Upper lobe of left lung (tissue), 6 donors: ENCODE results near the gene TOMM40L. TPM values are rescaled to one million over a fixed set of nuclear protein-coding genes. Genes with fewer than 3 reads are reported as not detected.
A peak's percentile ranks its signal among the peaks of the same experiment; 100 is the strongest.

ENCODE experiments used
- ATAC-seq, 2 donors: fragments of 200-7000 bp; cut with Tn5 transposase; one replicate each; pipeline ENCODE4 v1.9.1; 2022; ENCODE audit warnings: mild to moderate bottlenecking in 2 of 2, moderate library complexity in 2 of 2; ENCODE audit not compliant: low FRiP score in 2 of 2
- DNase-seq, 2 donors: peaks; one replicate each; pipeline ENCODE4 v3.0.0-alpha.2; 2019 to 2020
- H3K27ac ChIP-seq, 4 donors: fragments of 200-600 bp; sonication (generic); one replicate each; pipeline ENCODE4 v1.5.1; 2016 to 2019
- H3K27me3 ChIP-seq, 4 donors: fragments of 200-600 bp; sonication (generic); one replicate each; pipeline ENCODE4 v1.5.1; 2017 to 2019
- H3K36me3 ChIP-seq, 4 donors: fragments of 200-600 bp; sonication (generic); one replicate each; pipeline ENCODE4 v1.5.1; 2016 to 2019
- H3K4me1 ChIP-seq, 4 donors: fragments of 200-600 bp; sonication (generic); one replicate each; pipeline ENCODE4 v1.5.1; 2018 to 2019
- H3K4me3 ChIP-seq, 4 donors: fragments of 200-600 bp; sonication (generic); one replicate each; pipeline ENCODE4 v1.5.1; 2017 to 2019; ENCODE audit warnings: mild to moderate bottlenecking in 2 of 4, moderate library complexity in 1 of 4
- H3K9me3 ChIP-seq, 4 donors: fragments of 200-600 bp; sonication (generic); one replicate each; pipeline ENCODE4 v1.5.1; 2018 to 2019
- EP300 ChIP-seq, 4 donors: sonication (generic); formaldehyde crosslinking; IDR thresholded peaks; one replicate each; pipeline ENCODE4 v1.5.1; 2017; ENCODE audit warnings: antibody characterized with exemption in 4 of 4, control low read depth in 2 of 4
- POLR2A ChIP-seq, 4 donors: fragments of 450-650 bp; IDR thresholded peaks; one replicate each; pipeline ENCODE4 v1.5.1; 2016 to 2017; ENCODE audit warnings: antibody characterized with exemption in 4 of 4, mild to moderate bottlenecking in 2 of 4
- POLR2AphosphoS5 ChIP-seq, 2 donors: sonication (generic); formaldehyde crosslinking; IDR thresholded peaks; one replicate each; pipeline ENCODE4 v1.5.1; 2017; ENCODE audit warnings: antibody characterized with exemption in 2 of 2
- WGBS, 2 donors: methylation state at CpG; one replicate each; pipeline ENCODE4 v1.1.5; 2017 to 2018; 5-methylcytosine and 5-hydroxymethylcytosine counted together
- total RNA-seq, 6 donors: library from RNA; depleted of rRNA in 4 of 6; stranded (reverse); fragments of >200 nt in 4 of 6; gene quantifications; one replicate each; pipeline versions ENCODE4 v1.1.0 to v1.2.1, GENCODE V29; 2016 to 2021
- TF ChIP-seq, protein P1 (sequence below), 6 experiments: fragments of 450-650 bp in 4 of 6; fragments of 200-600 bp in 2 of 6; sonication (generic) in 2 of 6; IDR thresholded peaks; one replicate each; pipeline ENCODE4 v1.5.1; 2016 to 2019; ENCODE audit warnings: antibody characterized with exemption in 6 of 6
- donor health status: DM: no; HTN: no; CAD: no; lungs with moderate emphysema.
- donor health status: DM: no; HTN: yes; CAD: no; lungs with severe emphysema.

Gene TOMM40L
- total RNA-seq, 6 donors from 2014 or later, result 3.1 to 14.4 (median 9.9) TPM

DNA sequence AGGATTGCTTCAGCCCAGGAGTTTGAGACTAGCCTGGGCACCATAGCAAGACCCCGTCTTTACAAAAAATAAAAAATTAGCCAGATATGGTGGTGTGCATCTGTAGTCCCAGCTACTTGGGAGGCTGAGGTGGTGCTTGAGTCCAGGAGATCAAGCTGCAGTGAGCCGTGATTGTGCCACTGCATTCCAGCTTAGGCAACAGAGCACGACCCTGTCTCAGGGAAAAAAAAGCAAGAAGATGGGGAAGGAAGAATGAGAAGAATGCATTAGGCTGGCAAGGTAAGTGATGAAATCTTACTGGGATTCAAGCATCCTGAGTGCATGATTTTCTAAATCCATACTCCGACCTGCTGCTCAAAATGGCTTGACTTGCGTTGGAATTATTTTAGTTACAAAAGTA is 39.4 kb downstream of the TOMM40L start:
- Histone ChIP-seq H3K4me1 (peaks cover 0 to 4% (median 0%) of the 10 kb centered on the region in 4 donors), H3K4me3 (no peak overlapping the region), H3K27me3 (no peaks in the 10 kb centered on the region), H3K36me3 (no peaks in the 10 kb centered on the region), H3K27ac (no peak overlapping the region), H3K9me3 (no peaks in the 10 kb centered on the region)
- DNase-seq (no peak), ATAC-seq (no peak)
- TF ChIP-seq POLR2AphosphoS5 (IDR thresholded peaks at IDR 0.05) (no peak), EP300 (IDR thresholded peaks at IDR 0.05) (no peak), POLR2A (IDR thresholded peaks at IDR 0.05) (no peak)
- TF ChIP-seq, protein P1, sequence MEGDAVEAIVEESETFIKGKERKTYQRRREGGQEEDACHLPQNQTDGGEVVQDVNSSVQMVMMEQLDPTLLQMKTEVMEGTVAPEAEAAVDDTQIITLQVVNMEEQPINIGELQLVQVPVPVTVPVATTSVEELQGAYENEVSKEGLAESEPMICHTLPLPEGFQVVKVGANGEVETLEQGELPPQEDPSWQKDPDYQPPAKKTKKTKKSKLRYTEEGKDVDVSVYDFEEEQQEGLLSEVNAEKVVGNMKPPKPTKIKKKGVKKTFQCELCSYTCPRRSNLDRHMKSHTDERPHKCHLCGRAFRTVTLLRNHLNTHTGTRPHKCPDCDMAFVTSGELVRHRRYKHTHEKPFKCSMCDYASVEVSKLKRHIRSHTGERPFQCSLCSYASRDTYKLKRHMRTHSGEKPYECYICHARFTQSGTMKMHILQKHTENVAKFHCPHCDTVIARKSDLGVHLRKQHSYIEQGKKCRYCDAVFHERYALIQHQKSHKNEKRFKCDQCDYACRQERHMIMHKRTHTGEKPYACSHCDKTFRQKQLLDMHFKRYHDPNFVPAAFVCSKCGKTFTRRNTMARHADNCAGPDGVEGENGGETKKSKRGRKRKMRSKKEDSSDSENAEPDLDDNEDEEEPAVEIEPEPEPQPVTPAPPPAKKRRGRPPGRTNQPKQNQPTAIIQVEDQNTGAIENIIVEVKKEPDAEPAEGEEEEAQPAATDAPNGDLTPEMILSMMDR (IDR thresholded peaks at IDR 0.05), result no peak
- WGBS, 2 donors, result 76 to 82% methylated on average over 5 of the region's 5 CpGs

DNA sequence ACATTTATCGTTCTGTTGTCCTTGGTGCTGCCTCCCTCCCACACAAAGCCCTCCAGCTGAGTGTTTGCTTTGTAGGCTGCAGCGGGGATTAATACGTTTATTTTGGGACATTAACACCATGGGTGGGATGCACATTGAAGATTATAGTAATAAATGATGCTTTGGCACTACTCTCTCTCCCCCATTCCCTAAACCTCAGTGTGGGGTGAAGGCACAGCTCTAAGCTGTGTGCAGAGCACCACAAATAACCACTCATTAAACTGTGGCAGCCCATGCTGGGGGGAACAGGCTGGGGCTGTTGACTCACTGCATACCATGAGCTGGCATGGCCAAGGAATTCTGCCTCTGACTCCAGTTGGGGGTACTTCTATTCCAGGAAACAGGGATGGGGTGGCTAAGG is 40.3 kb downstream of the TOMM40L start:
- Histone ChIP-seq H3K9me3 (no peaks in the 10 kb centered on the region), H3K4me3 (no peak overlapping the region), H3K27me3 (no peaks in the 10 kb centered on the region), H3K36me3 (no peaks in the 10 kb centered on the region), H3K4me1 (peaks cover 0 to 4% (median 0%) of the 10 kb centered on the region in 4 donors), H3K27ac (no peak overlapping the region)
- no peak for DNase-seq
- ATAC-seq, result no peak
- TF ChIP-seq, protein P1 (IDR thresholded peaks at IDR 0.05), result no peak
- TF ChIP-seq EP300 (IDR thresholded peaks at IDR 0.05), result no peak
- no peak for TF ChIP-seq POLR2AphosphoS5 (IDR thresholded peaks at IDR 0.05)
- TF ChIP-seq POLR2A (IDR thresholded peaks at IDR 0.05), result no peak
- WGBS, 2 donors, result 56 to 77% methylated on average over 3 of the region's 3 CpGs

DNA sequence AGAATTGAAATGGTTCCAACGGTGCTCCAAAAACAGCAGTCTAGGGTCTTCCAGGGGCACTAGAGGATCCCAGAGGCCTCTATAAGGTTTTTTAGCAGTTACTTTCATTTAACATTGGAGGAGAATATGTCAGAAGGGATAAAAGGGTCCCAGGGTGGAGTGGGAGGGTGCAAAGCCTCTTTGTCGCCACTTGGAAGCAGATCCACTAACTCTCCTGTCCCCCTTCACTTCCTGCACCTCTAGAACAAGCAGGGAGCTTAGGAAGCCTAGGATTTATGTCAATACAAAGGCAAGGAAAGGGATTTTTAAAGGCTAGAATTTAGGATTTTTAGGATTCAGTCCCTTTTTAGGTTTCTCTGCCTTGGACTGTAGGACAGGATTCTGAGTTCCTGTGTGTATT is 41.0 kb downstream of the TOMM40L start:
- 75 to 95% methylated on average over 2 of the region's 2 CpGs for WGBS, 2 donors
- Histone ChIP-seq H3K4me3 (no peak overlapping the region), H3K36me3 (no peaks in the 10 kb centered on the region), H3K4me1 (peaks cover 0 to under 1% (median 0%) of the 10 kb centered on the region in 4 donors), H3K27me3 (no peaks in the 10 kb centered on the region), H3K27ac (no peak overlapping the region), H3K9me3 (no peaks in the 10 kb centered on the region)
- DNase-seq, result no peak
- ATAC-seq, result no peak
- TF ChIP-seq POLR2A (IDR thresholded peaks at IDR 0.05) (no peak), POLR2AphosphoS5 (IDR thresholded peaks at IDR 0.05) (no peak), EP300 (IDR thresholded peaks at IDR 0.05) (no peak)
- TF ChIP-seq, protein P1 (IDR thresholded peaks at IDR 0.05), result no peak

DNA sequence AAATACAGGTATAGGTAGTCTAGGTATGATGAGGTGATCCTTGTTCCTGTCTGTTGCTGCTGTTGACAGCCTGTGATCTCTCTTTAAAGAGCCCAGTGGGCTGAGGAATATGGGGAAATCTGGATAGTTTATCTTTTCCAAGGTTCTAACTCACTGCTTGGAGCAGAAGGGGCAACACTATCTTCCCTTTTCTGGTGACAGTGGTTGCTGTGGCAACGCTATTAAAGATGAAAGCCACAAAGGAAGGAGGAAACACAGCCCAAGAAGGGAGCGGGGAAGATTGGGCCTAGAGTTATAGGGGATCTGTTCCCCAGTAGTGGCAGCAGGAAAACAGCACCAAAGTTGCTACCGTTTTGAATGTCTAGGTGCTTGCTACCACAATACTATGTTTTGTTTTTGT is 41.5 kb downstream of the TOMM40L start:
- DNase-seq, result no peak

DNA sequence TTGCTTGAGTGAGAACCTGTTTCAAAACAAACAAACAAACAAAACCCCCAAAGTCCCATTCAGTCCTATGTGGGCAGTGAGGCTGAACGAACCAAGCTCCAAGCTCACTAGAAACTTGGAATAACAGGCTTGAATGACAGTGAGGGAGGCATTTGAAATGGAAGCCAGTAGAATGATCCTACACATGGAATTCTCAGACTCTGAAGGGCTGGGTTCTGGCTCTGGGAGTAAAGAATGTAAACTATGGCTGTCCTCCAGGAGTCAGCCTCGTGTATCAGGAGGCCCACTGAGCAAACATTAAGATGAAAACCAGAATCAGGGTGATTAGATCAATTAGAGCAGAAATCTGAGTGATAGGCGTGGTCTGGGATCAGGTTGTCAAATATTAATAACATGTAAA is 47.5 kb downstream of the TOMM40L start:
- no peak for ATAC-seq
- H3K4me1 ChIP-seq, result no peaks in the 10 kb centered on the region
- H3K27me3 ChIP-seq, result no peaks in the 10 kb centered on the region
- no peak for DNase-seq
- no peak for TF ChIP-seq POLR2AphosphoS5 (IDR thresholded peaks at IDR 0.05)
- no peaks in the 10 kb centered on the region for H3K36me3 ChIP-seq
- H3K4me3 ChIP-seq, result no peak overlapping the region
- WGBS, 2 donors, result 59 to 74% methylated on average over 3 of the region's 3 CpGs
- H3K27ac ChIP-seq, result no peak overlapping the region
- no peaks in the 10 kb centered on the region for H3K9me3 ChIP-seq

More for the DNA sequence above, 41.5 kb downstream of the TOMM40L start:
- Histone ChIP-seq H3K4me1 (no peaks in the 10 kb centered on the region), H3K27ac (no peak overlapping the region), H3K36me3 (no peaks in the 10 kb centered on the region), H3K9me3 (no peaks in the 10 kb centered on the region), H3K27me3 (no peaks in the 10 kb centered on the region), H3K4me3 (no peak overlapping the region)
- TF ChIP-seq POLR2AphosphoS5 (IDR thresholded peaks at IDR 0.05) (no peak), POLR2A (IDR thresholded peaks at IDR 0.05) (no peak), EP300 (IDR thresholded peaks at IDR 0.05) (no peak)
- TF ChIP-seq, protein P1 (IDR thresholded peaks at IDR 0.05), result no peak
- WGBS, 2 donors, result 46 to 62% methylated on average over 3 of the region's 3 CpGs
- ATAC-seq, result peak; percentile 46 to 47
